ENCODE measurements around the gene SURF6. TPM values are rescaled to one million over a fixed set of nuclear protein-coding genes. Genes with fewer than 3 reads are reported as not detected.

Gene SURF6
- polyA plus RNA-seq, 3 donors, result 0.75 to 12.9 (median 2.9) TPM

GRCh38 chr9:133374612-133375115 lies 38.7 kb upstream of the SURF6 start:
- H3K4me3 ChIP-seq (replicated peaks in 1 of 3; ENCODE audit: low read depth in 2 of 3, low read length in 3 of 3), result peak overlapping the region; percentile 65 to 95 (median 86)
- WGBS (ENCODE audit: insufficient coverage), result 0% methylated on average over 4 of the region's 12 CpGs
- H4K20me1 ChIP-seq (ENCODE audit: insufficient read depth, low read length), result peaks cover 57% of the 10 kb centered on the region
- TF ChIP-seq CTCF (IDR thresholded peaks at IDR 0.05), result no peak
- H3K36me3 ChIP-seq (replicated peaks in 1 of 2; ENCODE audit: control insufficient read depth in 1 of 2, insufficient read depth in 2 of 2, low read length in 2 of 2), result peaks cover 20 to 29% of the 10 kb centered on the region in 2 donors
- H3K4me1 Mint-ChIP-seq, result peaks cover 65% of the 10 kb centered on the region
- H3K79me2 ChIP-seq (ENCODE audit: insufficient read depth, low read length), result peaks cover 61% of the 10 kb centered on the region
- peak overlapping the region; percentile 96 for H3K9ac ChIP-seq (ENCODE audit: insufficient read depth, low read length, poor library complexity, severe bottlenecking)
- peaks cover 21 to 56% of the 10 kb centered on the region in 2 donors for H3K4me1 ChIP-seq (ENCODE audit: control insufficient read depth in 1 of 2, insufficient read depth in 2 of 2, low read length in 2 of 2)
- peak overlapping the region; percentile 71 to 83 for H3K27ac ChIP-seq (ENCODE audit: low read depth in 1 of 2, low read length in 2 of 2)
- no peaks in the 10 kb centered on the region for H3K9me3 ChIP-seq (replicated peaks in 1 of 2; ENCODE audit: control insufficient read depth in 1 of 2, insufficient read depth in 1 of 2, low read length in 2 of 2)
- peak overlapping the region; percentile 85 for H3K4me2 ChIP-seq (replicated peaks; ENCODE audit: extremely low read depth, low read length, poor library complexity, severe bottlenecking)
- H3K27ac Mint-ChIP-seq, result peak overlapping the region; percentile 89 to 96 (median 94)
- H3K27me3 Mint-ChIP-seq (ENCODE audit: low read depth in 3 of 3), result peaks cover 0 to 5% (median 3%) of the 10 kb centered on the region in 3 donors
- intact Hi-C loops (cut with micrococcal nuclease), result loop anchor here (2.0 to 10.0 kb wide), 2 partner anchors 18 to 340 kb away; partner anchors contain the start of genes GTF3C5 (in 1 of the 2), SURF1 (in 1 of the 2) and SURF2 (in 1 of the 2)
- H3K36me3 Mint-ChIP-seq, result peaks cover 21 to 34% of the 10 kb centered on the region in 2 donors
- H3K27me3 ChIP-seq (ENCODE audit: control insufficient read depth in 2 of 2, insufficient read depth in 2 of 2, low read length in 2 of 2), result no peaks in the 10 kb centered on the region
- peak overlapping the region; percentile 98 for H2AFZ ChIP-seq (ENCODE audit: insufficient read depth, low read depth, low read length, poor library complexity, severe bottlenecking)
- H3K9me3 Mint-ChIP-seq, result no peaks in the 10 kb centered on the region
- peak in 2 of 3 donors; percentile 31 to 49 for DNase-seq
- H3K4me3 Mint-ChIP-seq, result peak overlapping the region; percentile 94 to 97

- peak overlapping the region in 1 of 2 donors; percentile 59 for H3K27ac ChIP-seq (ENCODE audit: low read depth in 1 of 2, low read length in 2 of 2)
- WGBS (ENCODE audit: insufficient coverage), result 87% methylated on average over 7 of the region's 7 CpGs
Observed at GRCh38 chr9:133372144-133372543, 36.2 kb upstream of the SURF6 start.

More at GRCh38 chr9:133372144-133372543, 36.2 kb upstream of the SURF6 start:
- H3K9me3 Mint-ChIP-seq, result no peaks in the 10 kb centered on the region
- Histone ChIP-seq H3K4me3 (replicated peaks in 1 of 3; ENCODE audit: low read depth in 2 of 3, low read length in 3 of 3) (no peak overlapping the region), H3K79me2 (ENCODE audit: insufficient read depth, low read length) (peaks cover 86% of the 10 kb centered on the region), H4K20me1 (ENCODE audit: insufficient read depth, low read length) (peaks cover 82% of the 10 kb centered on the region), H3K27me3 (ENCODE audit: control insufficient read depth in 2 of 2, insufficient read depth in 2 of 2, low read length in 2 of 2) (no peaks in the 10 kb centered on the region), H2AFZ (ENCODE audit: insufficient read depth, low read depth, low read length, poor library complexity, severe bottlenecking) (no peak overlapping the region), H3K4me2 (replicated peaks; ENCODE audit: extremely low read depth, low read length, poor library complexity, severe bottlenecking) (peak overlapping the region; percentile 2), H3K9ac (ENCODE audit: insufficient read depth, low read length, poor library complexity, severe bottlenecking) (peak overlapping the region; percentile 29), H3K4me1 (ENCODE audit: control insufficient read depth in 1 of 2, insufficient read depth in 2 of 2, low read length in 2 of 2) (peaks cover 21 to 51% of the 10 kb centered on the region in 2 donors), H3K9me3 (replicated peaks in 1 of 2; ENCODE audit: control insufficient read depth in 1 of 2, insufficient read depth in 1 of 2, low read length in 2 of 2) (no peaks in the 10 kb centered on the region), H3K36me3 (replicated peaks in 1 of 2; ENCODE audit: control insufficient read depth in 1 of 2, insufficient read depth in 2 of 2, low read length in 2 of 2) (peaks cover 40 to 54% of the 10 kb centered on the region in 2 donors)
- no peak overlapping the region for H3K4me3 Mint-ChIP-seq
- H3K36me3 Mint-ChIP-seq, result peaks cover 35 to 55% of the 10 kb centered on the region in 2 donors
- H3K4me1 Mint-ChIP-seq, result peaks cover 60% of the 10 kb centered on the region
- H3K27ac Mint-ChIP-seq, result peak overlapping the region in 2 of 7 donors; percentile 1 to 39
- TF ChIP-seq CTCF (IDR thresholded peaks at IDR 0.05), result no peak
- intact Hi-C loops (cut with micrococcal nuclease), result loop anchor here in 1 of 2 donors (10.0 kb wide), 1 partner anchor 337 kb away; the partner anchor contains the start of gene GTF3C5
- DNase-seq, result no peak
- H3K27me3 Mint-ChIP-seq (ENCODE audit: low read depth in 3 of 3), result peaks cover 0 to under 1% (median 0%) of the 10 kb centered on the region in 3 donors
